HCT116 (cell line): ENCODE results near the gene TULP4. TPM values are rescaled to one million over a fixed set of nuclear protein-coding genes. Genes with fewer than 3 reads are reported as not detected.
"Not testable (repeated sequence)": the region's sequence is repeated elsewhere in the genome, so short reads cannot be mapped to it uniquely, and the experiment has no call there.

Experiments
- ATAC-seq: fragments of 200-7000 bp; cut with Tn5 transposase; 2 replicates; pipeline ENCODE4 v1.9.1; 2020; ENCODE audit warnings: mild to moderate bottlenecking, moderate library complexity
- BruUV-seq: library from RNA; stranded (reverse); fragments of 400-500 nt; replicated peaks from 2 replicates; lab custom pipeline; 2021; lab: Mats Ljungman, UMichigan
- CTCF ChIA-PET: fragments of 300-600 bp; sonication (Branson Sonifier 250); formaldehyde crosslinking; loops from one replicate; lab custom pipeline; 2021; ENCODE audit warnings: antibody characterized with exemption; lab: Charles Lee
- POLR2A ChIA-PET: fragments of 300-600, 350-600 bp; sonication (Branson Sonifier 250); formaldehyde crosslinking; loops from one replicate; lab custom pipeline; 2021; ENCODE audit warnings: antibody characterized with exemption; lab: Charles Lee
- RAD21 ChIA-PET, 2 experiments: fragments of 300-600 bp; sonication (Branson Sonifier 250); formaldehyde crosslinking; loops; one replicate each; lab custom pipeline; 2023; ENCODE audit warnings: low total read pairs in 2 of 2; ENCODE audit not compliant: uncharacterized antibody in 2 of 2, unreplicated experiment in 2 of 2, low non-redundant PET in 1 of 2; lab: Charles Lee
- DNase-seq: peaks from one replicate; pipeline ENCODE4 v3.0.0-alpha.2; 2010; ENCODE audit warnings: low read depth, low spot score
- H2AFZ ChIP-seq: fragments of 200-600 bp; shearing (Covaris generic), sonication (generic); 2 replicates; pipeline ENCODE4 v1.6.1; 2017; ENCODE audit warnings: low read depth, mixed run types, mixed read lengths, antibody characterized with exemption, low read length; ENCODE audit not compliant: poor library complexity, severe bottlenecking
- H3K27ac ChIP-seq: 2 replicates; pipeline ENCODE4 v1.5.1; 2012; ENCODE audit warnings: low read depth, low read length
- H3K27me3 ChIP-seq: fragments of 200-600 bp; sonication (generic); 2 replicates; pipeline ENCODE4 v1.6.1; 2016; ENCODE audit warnings: mixed run types, low read length, mixed read lengths; ENCODE audit not compliant: insufficient read depth
- H3K36me3 ChIP-seq, 2 experiments: fragments of 200-500 bp in 1 of 2; fragments of 200-600 bp in 1 of 2; sonication (Bioruptor generic) in 1 of 2; sonication (generic) in 1 of 2; 2 replicates each; pipeline versions ENCODE4 v1.5.1 to v1.6.1; 2014 to 2016; ENCODE audit warnings: low read length in 2 of 2, inconsistent platforms in 1 of 2, mixed read lengths in 1 of 2, mixed run types in 1 of 2; ENCODE audit not compliant: insufficient read depth in 2 of 2, control insufficient read depth in 1 of 2
- H3K4me1 ChIP-seq, 2 experiments: fragments of 200-600 bp in 1 of 2; sonication (generic) in 1 of 2; 2 replicates each; pipeline versions ENCODE4 v1.5.1 to v1.6.1; 2012 to 2017; ENCODE audit warnings: low read length in 2 of 2, inconsistent platforms in 1 of 2, mild to moderate bottlenecking in 1 of 2, mixed read lengths in 1 of 2, mixed run types in 1 of 2, moderate library complexity in 1 of 2; ENCODE audit not compliant: insufficient read depth in 2 of 2, control insufficient read depth in 1 of 2
- H3K4me2 ChIP-seq: fragments of 200-600 bp; sonication (generic); 2 replicates; pipeline ENCODE4 v1.6.1; 2017; ENCODE audit warnings: mixed run types, low read length, mixed read lengths
- H3K4me3 ChIP-seq, 2 experiments: fragments of 200-600 bp in 1 of 2; sonication (generic) in 1 of 2; replicated peaks in 1 of 2; 2 replicates each; pipeline ENCODE4 v1.5.1; 2011 to 2016; ENCODE audit warnings: low read length in 2 of 2, control low read depth in 1 of 2, low read depth in 1 of 2, mild to moderate bottlenecking in 1 of 2, mixed read lengths in 1 of 2, mixed run types in 1 of 2
- H3K79me2 ChIP-seq: fragments of 200-600 bp; sonication (generic); 2 replicates; pipeline ENCODE4 v1.6.1; 2017; ENCODE audit warnings: mild to moderate bottlenecking, mixed run types, low read length, moderate library complexity, mixed read lengths; ENCODE audit not compliant: insufficient read depth
- H3K9ac ChIP-seq: fragments of 200-600 bp; sonication (generic); 2 replicates; pipeline ENCODE4 v1.6.1; 2016; ENCODE audit warnings: low read length, mixed read lengths
- H3K9me2 ChIP-seq: fragments of 200-600 bp; sonication (generic), shearing (Covaris generic); 2 replicates; pipeline ENCODE4 v1.6.1; 2017; ENCODE audit warnings: mixed run types, mild to moderate bottlenecking, moderate library complexity; ENCODE audit not compliant: insufficient read depth
- H3K9me3 ChIP-seq, 2 experiments: fragments of 200-500 bp in 1 of 2; fragments of 200-600 bp in 1 of 2; sonication (Bioruptor generic) in 1 of 2; sonication (generic) in 1 of 2; 2 replicates each; pipeline ENCODE4 v1.6.1; 2014 to 2017; ENCODE audit warnings: low read length in 2 of 2, mixed read lengths in 2 of 2, inconsistent platforms in 1 of 2, low read depth in 1 of 2, mild to moderate bottlenecking in 1 of 2, mixed run types in 1 of 2, moderate library complexity in 1 of 2; ENCODE audit not compliant: control insufficient read depth in 1 of 2, insufficient read depth in 1 of 2
- H4K20me1 ChIP-seq: fragments of 200-600 bp; sonication (generic), shearing (Covaris generic); 2 replicates; pipeline ENCODE4 v1.6.1; 2017; ENCODE audit warnings: mixed run types, mild to moderate bottlenecking, moderate library complexity; ENCODE audit not compliant: insufficient read depth
- EZH2phosphoT487 ChIP-seq: fragments of 200-600 bp; IDR thresholded peaks from 2 replicates; pipeline ENCODE4 v1.6.1; 2018; ENCODE audit warnings: antibody characterized with exemption, borderline replicate concordance
- JUND ChIP-seq: IDR thresholded peaks from 2 replicates; pipeline ENCODE4 v1.6.1; 2012
- POLR2AphosphoS5 ChIP-seq: IDR thresholded peaks from 2 replicates; pipeline ENCODE4 v1.6.1; 2011; ENCODE audit warnings: mild to moderate bottlenecking, low read depth, low read length, moderate library complexity
- RAD21 ChIP-seq: IDR thresholded peaks from 2 replicates; pipeline ENCODE4 v1.6.1; 2012; ENCODE audit warnings: low read depth, mild to moderate bottlenecking
- SRF ChIP-seq: IDR thresholded peaks from 2 replicates; pipeline ENCODE4 v1.6.1; 2012; ENCODE audit warnings: low read depth
- intact Hi-C: fragments of 100-400 bp; cut with micrococcal nuclease; formaldehyde crosslinking; loops from 2 replicates; pipeline ENCODE4 v1.10.0; 2022
- total RNA-seq: library from RNA; stranded (reverse); gene quantifications from one replicate; pipeline ENCODE4 v1.2.1, GENCODE V29; 2021; ENCODE audit not compliant: unreplicated experiment

The TULP4 gene
- total RNA-seq, 1 experiment from 2014 or later = 70.8 TPM

DNA sequence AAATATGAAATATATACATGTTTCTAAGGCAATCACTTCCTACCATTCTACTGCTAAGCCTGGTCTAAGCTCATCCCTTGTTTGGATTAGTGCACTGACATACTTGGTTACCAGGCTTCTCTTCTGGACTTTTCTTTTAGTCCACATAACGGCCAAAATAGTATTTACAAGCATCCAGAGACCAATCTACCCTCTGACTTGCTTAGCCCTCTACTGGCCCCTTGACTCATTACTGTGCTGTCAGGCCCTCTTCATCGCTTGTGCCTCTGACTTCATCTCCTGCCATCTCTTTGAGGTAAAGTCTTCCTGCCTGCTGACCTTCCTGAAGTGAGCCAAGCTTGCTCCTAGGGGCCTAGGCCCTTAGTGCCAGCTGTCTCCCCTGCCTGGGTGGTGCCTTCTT, 35.1 kb downstream of the TULP4 start:
- intact Hi-C loops = no loop called here
- DNase-seq (no peak), ATAC-seq (no peak)

DNA sequence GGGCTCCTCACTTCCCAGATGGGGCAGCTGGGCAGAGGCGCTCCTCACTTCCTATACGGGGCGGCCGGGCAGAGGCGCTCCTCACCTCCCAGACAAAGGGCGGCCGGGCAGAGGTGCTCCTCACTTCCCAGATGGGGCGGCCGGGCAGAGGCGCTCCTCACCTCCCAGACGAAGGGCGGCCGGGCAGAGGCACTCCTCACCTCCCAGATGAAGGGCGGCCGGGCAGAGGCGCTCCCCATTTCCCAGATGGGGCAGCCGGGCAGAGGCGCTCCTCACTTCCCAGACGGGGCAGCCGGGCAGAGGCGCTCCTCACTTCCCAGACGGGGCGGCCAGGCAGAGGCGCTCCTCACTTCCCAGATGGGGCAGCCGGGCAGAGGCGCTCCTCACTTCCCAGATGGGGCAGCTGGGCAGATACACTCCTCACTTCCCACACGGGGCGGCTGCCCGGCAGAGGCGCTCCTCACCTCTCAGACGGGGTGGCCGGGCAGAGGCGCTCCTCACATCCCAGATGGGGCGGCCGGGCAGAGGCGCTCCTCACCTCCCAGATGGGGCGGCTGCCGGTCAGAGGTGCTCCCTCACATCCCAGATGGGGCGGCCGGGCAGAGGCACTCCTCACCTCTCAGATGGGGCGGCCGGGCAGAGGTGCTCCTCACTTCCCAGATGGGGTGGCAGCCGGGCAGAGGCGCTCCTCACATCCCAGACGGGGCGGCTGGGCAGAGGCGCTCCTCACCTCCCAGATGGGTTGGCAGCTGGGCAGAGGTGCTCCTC, 36.7 kb downstream of the TULP4 start:
- Histone ChIP-seq H3K79me2 (peaks cover 19% of the 10 kb centered on the region), H3K9me3 (peaks cover 10 to 14% of the 10 kb centered on the region in 2 experiments; a peak in 2 of 4 replicates)
- POLR2A ChIA-PET, H4K20me1 ChIP-seq, intact Hi-C loops, H3K27ac ChIP-seq, ATAC-seq, DNase-seq, H3K36me3 ChIP-seq, H3K9me2 ChIP-seq, CTCF ChIA-PET, H3K9ac ChIP-seq, BruUV-seq, H3K4me3 ChIP-seq, H3K27me3 ChIP-seq, H3K4me1 ChIP-seq, H3K4me2 ChIP-seq, RAD21 ChIA-PET, H2AFZ ChIP-seq: not testable (repeated sequence)

More for the DNA sequence above, 35.1 kb downstream of the TULP4 start:
- no peaks in the 10 kb centered on the region; a peak in 1 of 4 replicates for H3K36me3 ChIP-seq
- no peaks in the 10 kb centered on the region for H4K20me1 ChIP-seq
- RAD21 ChIA-PET = no interaction called here
- no peak overlapping the region for H3K27ac ChIP-seq
- no TSS peak for BruUV-seq
- TF ChIP-seq SRF (no peak), RAD21 (no peak), JUND (no peak), POLR2AphosphoS5 (no peak), EZH2phosphoT487 (no peak)
- TF ChIP-seq, all 23 proteins: peak for 0
- ChIA-PET CTCF (no interaction called here), POLR2A (no interaction called here)
- no peaks in the 10 kb centered on the region for H3K4me1 ChIP-seq
- peaks cover 10 to 14% of the 10 kb centered on the region in 2 experiments; a peak in 2 of 4 replicates for H3K9me3 ChIP-seq
- H3K4me2 ChIP-seq = no peak overlapping the region
- no peak overlapping the region for H3K9ac ChIP-seq
- no peak overlapping the region for H2AFZ ChIP-seq
- H3K79me2 ChIP-seq = peaks cover 21% of the 10 kb centered on the region
- H3K9me2 ChIP-seq = no peaks in the 10 kb centered on the region; the same call in 1 of the 2 replicates
- no peaks in the 10 kb centered on the region for H3K27me3 ChIP-seq
- H3K4me3 ChIP-seq = no peak overlapping the region

DNA sequence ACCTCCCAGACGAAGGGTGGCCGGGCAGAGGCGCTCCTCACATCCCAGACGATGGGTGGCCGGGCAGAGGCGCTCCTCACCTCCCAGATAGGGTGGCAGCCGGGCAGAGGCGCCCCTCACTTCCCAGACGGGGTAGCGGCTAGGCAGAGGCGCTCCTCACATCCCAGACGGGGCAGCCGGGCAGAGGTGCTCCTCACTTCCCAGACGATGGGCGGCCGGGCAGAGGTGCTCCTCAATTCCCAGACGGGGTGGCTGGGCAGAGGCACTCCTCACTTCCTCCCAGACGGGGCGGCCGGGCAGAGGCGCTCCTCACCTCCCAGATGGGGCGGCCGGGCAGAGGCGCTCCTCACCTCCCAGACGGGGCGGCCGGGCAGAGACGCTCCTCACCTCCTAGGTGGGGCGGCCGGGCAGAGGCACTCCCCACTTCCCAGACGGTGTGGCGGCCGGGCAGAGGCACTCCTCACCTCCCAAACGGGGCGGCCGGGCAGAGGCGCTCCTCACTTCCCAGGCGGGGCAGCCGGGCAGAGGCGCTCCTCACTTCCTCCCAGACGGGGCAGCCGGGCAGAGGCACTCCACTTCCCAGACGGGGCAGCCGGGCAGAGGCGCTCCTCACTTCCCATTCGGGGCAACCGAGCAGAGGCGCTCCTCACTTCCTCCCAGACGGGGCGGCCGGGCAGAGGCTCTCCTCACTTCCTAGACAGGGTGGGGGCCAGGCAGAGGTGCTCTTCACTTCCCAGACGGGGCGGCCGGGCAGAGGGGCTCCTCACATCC, 37.4 kb downstream of the TULP4 start:
- intact Hi-C loops, H3K9me2 ChIP-seq, H3K27me3 ChIP-seq, H3K27ac ChIP-seq, H3K4me1 ChIP-seq, BruUV-seq, POLR2A ChIA-PET, ATAC-seq, CTCF ChIA-PET, H3K9ac ChIP-seq, RAD21 ChIA-PET, H2AFZ ChIP-seq, H3K4me2 ChIP-seq, H4K20me1 ChIP-seq, H3K4me3 ChIP-seq, DNase-seq, H3K36me3 ChIP-seq: not testable (repeated sequence)
- H3K79me2 ChIP-seq = peaks cover 24% of the 10 kb centered on the region
- peaks cover 10 to 14% of the 10 kb centered on the region in 2 experiments; a peak in 2 of 4 replicates for H3K9me3 ChIP-seq

DNA sequence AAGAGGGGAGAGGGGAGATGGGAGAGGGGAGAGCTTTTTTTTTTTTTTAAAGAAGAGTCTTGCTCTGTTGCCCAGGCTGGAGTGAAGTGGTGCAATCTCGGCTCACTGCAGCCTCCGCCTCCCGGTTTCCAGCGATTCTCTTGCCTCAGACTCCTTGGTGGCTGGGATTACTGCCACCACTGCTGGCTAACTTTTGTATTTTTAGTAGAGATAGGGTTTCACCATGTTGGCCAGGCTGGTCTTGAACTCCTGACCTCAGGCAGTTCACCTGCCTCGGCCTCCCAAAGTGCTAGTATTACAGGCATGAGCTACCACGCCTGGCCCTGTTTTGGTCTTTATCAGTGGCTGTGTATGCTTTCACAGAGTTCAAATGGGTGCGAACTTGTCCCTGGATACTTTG, 38.5 kb downstream of the TULP4 start:
- POLR2A ChIA-PET, H3K9me2 ChIP-seq, DNase-seq, H3K36me3 ChIP-seq, H3K27me3 ChIP-seq, intact Hi-C loops, H3K9ac ChIP-seq, H4K20me1 ChIP-seq, H2AFZ ChIP-seq, H3K4me3 ChIP-seq, H3K4me1 ChIP-seq, BruUV-seq, CTCF ChIA-PET, ATAC-seq, RAD21 ChIA-PET, H3K4me2 ChIP-seq, H3K27ac ChIP-seq: not testable (repeated sequence)
- Histone ChIP-seq H3K79me2 (peaks cover 30% of the 10 kb centered on the region), H3K9me3 (peaks cover 10 to 14% of the 10 kb centered on the region in 2 experiments; a peak in 2 of 4 replicates)
